Astrocyte of the cerebellum (primary cell): ENCODE results near the gene LAMTOR4.
A peak's percentile ranks its signal among the peaks of the same experiment; 100 is the strongest.

ENCODE experiments used
- DNase-seq: peaks from one replicate; pipeline ENCODE4 v3.0.0-alpha.2; 2011; ENCODE audit warnings: low read depth
- H3K4me3 ChIP-seq: 2 replicates; pipeline ENCODE4 v1.5.1; 2011; ENCODE audit warnings: mild to moderate bottlenecking, low read depth, low read length, moderate library complexity
- in situ Hi-C: cut with HindIII; loops from 2 replicates; pipeline ENCODE4 v1.10.0; 2017; ENCODE audit warnings: low sequenced_read_pairs
- TF ChIP-seq, protein P1 (sequence below): IDR thresholded peaks from 2 replicates; pipeline ENCODE4 v1.5.1; 2012; ENCODE audit warnings: low read length, low read depth, moderate library complexity, mild to moderate bottlenecking; ENCODE audit errors: missing control alignments

Gene LAMTOR4

DNA sequence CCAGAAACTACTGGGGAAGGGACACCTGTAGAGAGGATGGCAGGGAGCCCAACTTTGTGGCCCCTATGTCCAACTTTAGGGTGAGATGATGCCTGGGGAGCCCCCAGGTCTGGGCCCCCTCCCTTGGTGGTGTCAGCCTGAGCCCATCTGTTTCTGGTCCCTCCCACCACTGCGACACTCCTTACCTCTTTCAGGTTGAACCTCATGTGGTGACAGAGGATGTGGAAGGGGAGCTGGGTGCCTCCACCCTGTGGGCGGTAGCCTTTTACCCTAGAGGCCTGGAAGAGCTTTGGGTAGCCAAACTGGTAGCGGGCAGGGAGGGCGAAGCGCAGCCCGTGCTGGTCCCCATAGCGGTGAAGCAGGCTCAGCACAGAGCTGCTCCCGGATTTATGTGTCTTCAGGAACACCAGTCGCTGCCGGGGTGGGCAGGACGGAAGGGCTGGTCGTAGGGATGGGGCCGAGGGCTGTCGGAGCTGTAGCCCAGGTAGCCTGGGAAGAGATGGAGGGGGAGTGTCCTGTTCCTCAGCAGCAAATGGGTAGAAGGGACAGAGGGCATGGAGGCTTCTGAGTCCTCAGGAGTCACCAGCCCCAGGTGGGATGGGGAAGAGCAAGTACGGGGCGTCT is 17.7 kb downstream of the LAMTOR4 start:
- H3K4me3 ChIP-seq, result no peak overlapping the region
- no peak for DNase-seq
- in situ Hi-C loops, result no loop called here
- TF ChIP-seq, protein P1, sequence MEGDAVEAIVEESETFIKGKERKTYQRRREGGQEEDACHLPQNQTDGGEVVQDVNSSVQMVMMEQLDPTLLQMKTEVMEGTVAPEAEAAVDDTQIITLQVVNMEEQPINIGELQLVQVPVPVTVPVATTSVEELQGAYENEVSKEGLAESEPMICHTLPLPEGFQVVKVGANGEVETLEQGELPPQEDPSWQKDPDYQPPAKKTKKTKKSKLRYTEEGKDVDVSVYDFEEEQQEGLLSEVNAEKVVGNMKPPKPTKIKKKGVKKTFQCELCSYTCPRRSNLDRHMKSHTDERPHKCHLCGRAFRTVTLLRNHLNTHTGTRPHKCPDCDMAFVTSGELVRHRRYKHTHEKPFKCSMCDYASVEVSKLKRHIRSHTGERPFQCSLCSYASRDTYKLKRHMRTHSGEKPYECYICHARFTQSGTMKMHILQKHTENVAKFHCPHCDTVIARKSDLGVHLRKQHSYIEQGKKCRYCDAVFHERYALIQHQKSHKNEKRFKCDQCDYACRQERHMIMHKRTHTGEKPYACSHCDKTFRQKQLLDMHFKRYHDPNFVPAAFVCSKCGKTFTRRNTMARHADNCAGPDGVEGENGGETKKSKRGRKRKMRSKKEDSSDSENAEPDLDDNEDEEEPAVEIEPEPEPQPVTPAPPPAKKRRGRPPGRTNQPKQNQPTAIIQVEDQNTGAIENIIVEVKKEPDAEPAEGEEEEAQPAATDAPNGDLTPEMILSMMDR, result no peak

GRCh38 chr7:100166970-100167911 is 18.5 kb downstream of the LAMTOR4 start:
- H3K4me3 ChIP-seq, result peak overlapping the region; percentile 34
- TF ChIP-seq, protein P1, result no peak
- no peak for DNase-seq
- in situ Hi-C loops, result no loop called here

GRCh38 chr7:100167912-100168323 is 19.2 kb downstream of the LAMTOR4 start:
- TF ChIP-seq, protein P1, result no peak
- DNase-seq, result no peak
- in situ Hi-C loops, result no loop called here
- H3K4me3 ChIP-seq, result peak overlapping the region; percentile 34

GRCh38 chr7:100169147-100169850 is 20.6 kb downstream of the LAMTOR4 start:
- TF ChIP-seq, protein P1, result no peak
- DNase-seq, result no peak
- in situ Hi-C loops, result no loop called here
- H3K4me3 ChIP-seq, result no peak overlapping the region

DNA sequence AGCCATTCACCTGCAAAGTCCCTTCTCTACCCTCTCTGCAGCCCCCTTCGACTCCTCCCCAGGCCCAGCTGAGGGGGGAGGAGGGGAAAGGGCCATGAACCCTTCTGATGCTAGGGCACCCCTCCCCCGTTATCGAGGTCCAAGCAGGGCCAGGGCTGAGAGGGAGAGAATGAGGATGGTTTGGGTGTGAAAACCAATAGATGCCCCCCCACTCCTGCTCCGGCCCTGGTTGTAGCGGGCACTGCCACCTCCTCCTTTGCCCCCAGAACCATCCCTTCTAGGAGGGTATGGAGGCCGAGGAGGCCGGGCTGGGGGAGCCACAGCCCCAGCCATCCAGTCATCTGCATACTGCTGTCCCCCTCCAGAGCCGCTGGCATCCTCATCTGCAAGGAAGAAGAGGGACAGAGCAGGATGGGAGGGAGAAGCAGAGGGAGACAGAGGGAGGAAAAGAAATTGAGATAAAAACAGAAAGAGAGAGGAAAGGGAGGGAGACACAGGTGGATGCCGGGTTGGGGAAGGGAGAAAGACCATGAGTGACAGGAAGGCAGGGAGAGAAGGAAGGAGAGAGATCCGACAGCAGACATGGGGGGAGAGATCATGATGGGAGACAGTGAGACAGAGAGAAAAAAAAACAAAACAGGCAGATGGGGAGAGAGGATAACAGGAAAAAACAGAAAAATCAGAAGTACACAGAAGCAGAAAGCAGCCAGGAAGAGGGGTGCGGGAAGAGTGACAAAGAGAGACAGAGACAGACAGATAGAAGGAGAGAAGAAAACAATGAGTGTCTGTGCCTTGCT is 21.6 kb downstream of the LAMTOR4 start:
- in situ Hi-C loops, result no loop called here

More for the DNA sequence above, 21.6 kb downstream of the LAMTOR4 start:
- H3K4me3 ChIP-seq, result no peak overlapping the region
- DNase-seq, result no peak
- TF ChIP-seq, protein P1, result no peak
